T-cell (primary cell): Measurements from ENCODE around the gene DPP6. TPM values are rescaled to one million over a fixed set of nuclear protein-coding genes. Genes with fewer than 3 reads are reported as not detected.
"Not testable (repeated sequence)": the region's sequence is repeated elsewhere in the genome, so short reads cannot be mapped to it uniquely, and the experiment has no call there.

Experiments used
- ATAC-seq, 4 experiments: fragments of 200-7000 bp in 3 of 4; fragments of 150-1000 bp in 1 of 4; cut with Tn5 transposase; replicated peaks in 1 of 4; 1 replicate in 3 of 4; 2 replicates in 1 of 4; pipeline ENCODE4 v1.10.0; 2021; ENCODE audit warnings: moderate library complexity in 3 of 4, mild to moderate bottlenecking in 2 of 4, moderate number of reproducible peaks in 1 of 4
- CTCF ChIA-PET, 2 donors: fragments of 300-600 bp; sonication (Branson Sonifier 250); formaldehyde crosslinking; loops; one replicate each; lab custom pipeline; 2022; ENCODE audit warnings: antibody characterized with exemption in 2 of 2; lab: Charles Lee
- POLR2A ChIA-PET, 2 donors: fragments of 300-600 bp; sonication (Branson Sonifier 250); formaldehyde crosslinking; loops; one replicate each; lab custom pipeline; 2022; ENCODE audit warnings: antibody characterized with exemption in 2 of 2; lab: Charles Lee
- DNase-seq, 35 experiments: peaks; one replicate each; pipeline versions ENCODE4 v3.0.0 to v3.0.0-alpha.2; 2013 to 2023
- H3K27ac ChIP-seq: one replicate; pipeline ENCODE4 v1.5.1; 2013; ENCODE audit warnings: low read length
- H3K27me3 ChIP-seq, 2 experiments: replicated peaks in 1 of 2; 1 replicate in 1 of 2; 2 replicates in 1 of 2; pipeline versions ENCODE4 v1.6.1 to v1.7.0; 2013; ENCODE audit warnings: low read length in 1 of 2, mixed read lengths in 1 of 2; ENCODE audit not compliant: control insufficient read depth in 2 of 2, insufficient read depth in 2 of 2; ENCODE audit errors: extremely low read depth in 1 of 2
- H3K36me3 ChIP-seq, 2 donors: 1 replicate in 1 of 2; 2 replicates in 1 of 2; pipeline versions ENCODE4 v1.6.1 to v1.7.0; 2013; ENCODE audit warnings: low read length in 1 of 2; ENCODE audit not compliant: control insufficient read depth in 2 of 2, insufficient read depth in 1 of 2; ENCODE audit errors: extremely low read depth in 1 of 2
- H3K4me1 ChIP-seq, 2 experiments: 1 replicate in 1 of 2; 2 replicates in 1 of 2; pipeline versions ENCODE4 v1.6.1 to v1.7.0; 2013; ENCODE audit warnings: low read length in 2 of 2, mixed read lengths in 1 of 2; ENCODE audit not compliant: insufficient read depth in 2 of 2, control insufficient read depth in 1 of 2; ENCODE audit errors: extremely low read depth in 1 of 2
- H3K4me3 ChIP-seq, 2 donors: 1 replicate in 1 of 2; 2 replicates in 1 of 2; pipeline versions ENCODE4 v1.5.1 to v1.7.0; 2013; ENCODE audit warnings: mild to moderate bottlenecking in 2 of 2, low read length in 1 of 2, moderate library complexity in 1 of 2; ENCODE audit not compliant: control insufficient read depth in 1 of 2; ENCODE audit errors: extremely low read depth in 1 of 2
- H3K9me3 ChIP-seq: 2 replicates; pipeline ENCODE4 v1.7.0; 2013
- H3K27ac Mint-ChIP-seq, 2 donors: one replicate each; pipeline ENCODE4 v1.8.0; 2020 to 2021; ENCODE audit warnings: mild to moderate bottlenecking in 2 of 2, mixed read lengths in 2 of 2
- H3K27me3 Mint-ChIP-seq, 2 donors: one replicate each; pipeline ENCODE4 v1.8.0; 2021 to 2022; ENCODE audit warnings: mixed read lengths in 2 of 2
- H3K36me3 Mint-ChIP-seq: one replicate; pipeline ENCODE4 v1.8.0; 2021; ENCODE audit warnings: mixed read lengths
- H3K4me1 Mint-ChIP-seq, 3 donors: one replicate each; pipeline ENCODE4 v1.8.0; 2020 to 2022; ENCODE audit warnings: mixed read lengths in 3 of 3, mild to moderate bottlenecking in 1 of 3
- H3K4me3 Mint-ChIP-seq, 3 donors: one replicate each; pipeline ENCODE4 v1.8.0; 2020 to 2022; ENCODE audit warnings: mild to moderate bottlenecking in 3 of 3, mixed read lengths in 3 of 3, moderate library complexity in 3 of 3
- H3K9me3 Mint-ChIP-seq, 3 donors: one replicate each; pipeline ENCODE4 v1.8.0; 2020 to 2022; ENCODE audit warnings: mixed read lengths in 3 of 3
- WGBS: methylation state at CpG from one replicate; pipeline ENCODE4 v1.1.5; 2013; ENCODE audit warnings: missing lambda C conversion rate; ENCODE audit not compliant: insufficient coverage; 5-methylcytosine and 5-hydroxymethylcytosine counted together
- total RNA-seq, 35 experiments: library from RNA in 6 of 35; stranded (reverse) in 6 of 35; fragments of 120-200 nt in 1 of 35; gene quantifications; one replicate each; pipeline versions ENCODE4 v1.2.1 to v1.2.4 and lab custom pipeline; 2013 to 2026

The DPP6 gene
- total RNA-seq, 5 donors from 2014 or later (not counting 1 experiment from before 2014, with no cell fraction given) = not detected

DNA sequence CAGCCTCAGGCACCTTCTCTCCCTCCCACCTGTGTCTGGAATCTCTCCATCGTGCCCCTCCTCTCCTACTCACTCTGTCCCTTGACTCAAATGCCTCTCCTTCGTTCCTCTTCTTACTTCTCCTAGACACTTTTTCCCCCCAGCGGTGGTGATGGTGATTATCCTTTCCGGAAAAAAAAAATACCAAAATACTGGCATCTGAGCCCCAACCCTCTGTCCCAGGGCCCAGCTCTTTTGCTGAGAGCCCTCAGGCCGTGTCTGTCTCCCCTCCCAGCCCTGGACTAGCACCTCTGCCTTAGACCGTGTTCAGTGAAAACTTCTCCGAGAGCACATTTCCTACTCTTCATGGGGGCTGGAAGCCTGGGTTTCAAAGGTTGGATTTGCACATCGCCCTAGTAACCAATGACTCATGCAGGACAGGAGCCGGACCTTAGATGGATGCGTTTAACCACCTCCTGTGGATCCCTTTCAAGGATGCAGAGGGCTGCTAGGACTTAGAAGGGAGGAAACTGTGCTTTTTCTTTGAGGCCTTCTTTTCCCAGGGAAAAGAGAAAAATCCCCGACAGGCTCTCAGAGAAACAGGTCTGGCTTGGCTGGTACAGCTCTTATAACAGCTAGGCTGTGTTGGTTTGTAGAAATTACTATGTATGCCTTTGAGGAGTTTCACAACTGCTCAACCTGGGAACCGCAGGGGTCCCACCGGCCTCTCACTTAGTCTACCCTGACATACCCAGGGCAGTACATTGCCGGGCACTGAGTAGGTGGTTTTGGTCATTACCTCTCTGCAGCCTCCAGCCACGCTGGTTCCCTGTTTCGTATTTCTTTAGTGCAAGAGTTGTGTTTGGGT lies 1.5 kb downstream of the DPP6 start:
- H3K4me1 Mint-ChIP-seq, H3K27me3 ChIP-seq, ATAC-seq, H3K27ac Mint-ChIP-seq, H3K27ac ChIP-seq, H3K4me3 ChIP-seq, H3K36me3 Mint-ChIP-seq, CTCF ChIA-PET, H3K4me1 ChIP-seq, DNase-seq, H3K4me3 Mint-ChIP-seq, POLR2A ChIA-PET, H3K9me3 Mint-ChIP-seq, H3K9me3 ChIP-seq, H3K36me3 ChIP-seq: not testable (repeated sequence)
- peaks cover 7 to 15% of the 10 kb centered on the region in 2 donors for H3K27me3 Mint-ChIP-seq
- WGBS = no CpG with 5 or more reads among the region's 16 CpGs

DNA sequence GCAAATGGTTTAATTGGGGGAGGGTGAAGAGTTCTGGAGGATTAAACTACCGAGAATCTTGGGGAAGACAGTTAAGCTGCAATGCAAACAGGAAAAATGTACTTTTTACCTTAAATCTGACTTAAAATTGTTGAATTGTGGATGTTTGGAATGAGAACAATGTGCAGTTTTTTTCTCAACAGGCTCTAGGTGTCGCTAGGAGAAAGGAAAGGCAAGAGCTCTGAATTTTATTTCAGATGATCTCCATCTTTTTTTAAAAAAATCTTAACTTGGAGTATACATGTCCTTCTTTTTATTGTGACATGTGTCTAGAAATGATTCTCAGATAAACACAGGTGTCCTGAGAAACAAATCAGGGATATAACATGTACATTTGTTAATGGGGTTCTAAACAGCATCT lies 2.5 kb downstream of the DPP6 start:
- POLR2A ChIA-PET, DNase-seq, H3K27ac Mint-ChIP-seq, H3K36me3 Mint-ChIP-seq, H3K4me3 ChIP-seq, H3K27ac ChIP-seq, H3K4me1 ChIP-seq, H3K27me3 ChIP-seq, H3K4me1 Mint-ChIP-seq, CTCF ChIA-PET, ATAC-seq, H3K9me3 ChIP-seq, H3K36me3 ChIP-seq, H3K4me3 Mint-ChIP-seq, H3K9me3 Mint-ChIP-seq: not testable (repeated sequence)
- H3K27me3 Mint-ChIP-seq = peaks cover 7 to 15% of the 10 kb centered on the region in 2 donors
- no CpG with 5 or more reads among the region's 2 CpGs for WGBS

DNA sequence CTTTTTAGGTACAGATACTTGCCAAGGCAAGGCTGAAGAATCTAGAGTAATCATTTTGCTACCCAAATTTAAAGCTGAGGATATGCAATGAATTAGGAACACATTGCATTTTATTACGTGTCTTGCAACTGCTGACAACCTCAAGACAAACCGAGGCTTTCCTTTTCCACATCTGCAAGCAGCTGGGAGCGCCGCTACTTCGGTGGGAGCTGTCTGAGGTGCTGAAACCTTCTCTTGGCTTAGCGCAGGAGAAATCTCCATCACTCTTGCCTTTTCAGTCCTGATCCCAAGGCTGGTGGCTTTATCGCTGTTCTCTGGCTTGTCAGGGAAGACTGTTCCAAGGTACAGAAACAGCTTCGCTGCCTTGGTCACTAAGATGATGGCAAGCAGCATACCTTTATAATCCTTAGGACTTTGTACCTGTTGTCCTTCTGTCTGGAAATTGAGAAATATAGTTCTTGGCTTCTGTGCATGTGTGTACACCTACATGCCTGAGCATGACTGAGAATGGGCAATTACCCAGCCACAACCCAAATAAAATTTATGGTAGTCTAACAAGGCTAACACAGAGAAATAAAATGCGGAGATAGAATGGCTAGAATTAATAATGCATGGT lies 3.4 kb downstream of the DPP6 start:
- DNase-seq = peak in 1 of 35 experiments; percentile 0
- ATAC-seq, H3K4me3 ChIP-seq, H3K27ac ChIP-seq, H3K4me1 Mint-ChIP-seq, H3K36me3 ChIP-seq, POLR2A ChIA-PET, CTCF ChIA-PET, H3K9me3 Mint-ChIP-seq, H3K27ac Mint-ChIP-seq, H3K27me3 ChIP-seq, H3K4me3 Mint-ChIP-seq, H3K9me3 ChIP-seq, H3K36me3 Mint-ChIP-seq, H3K4me1 ChIP-seq: not testable (repeated sequence)
- WGBS = 8% methylated on average over 2 of the region's 9 CpGs
- peaks cover 7 to 14% of the 10 kb centered on the region in 2 donors for H3K27me3 Mint-ChIP-seq

DNA sequence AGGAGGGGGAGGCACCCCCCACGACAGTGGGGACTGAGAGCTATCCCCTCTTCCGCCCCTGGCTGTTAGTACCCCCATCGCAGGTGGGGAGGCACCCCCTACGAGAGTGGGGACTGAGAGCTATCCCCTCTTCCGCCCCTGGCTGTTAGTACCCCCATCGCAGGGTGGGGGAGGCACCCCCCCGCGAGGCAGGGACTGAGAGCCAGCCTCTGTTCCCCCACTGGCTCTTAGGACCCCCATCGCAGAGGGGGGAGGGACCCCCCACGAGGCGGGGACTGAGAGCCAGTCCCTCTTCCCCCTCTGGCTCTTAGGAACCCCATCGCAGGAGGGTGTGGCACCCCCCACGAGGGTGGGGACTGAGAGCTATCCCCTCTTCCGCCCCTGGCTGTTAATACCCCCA lies 6.6 kb downstream of the DPP6 start:
- H3K27me3 Mint-ChIP-seq, H3K4me1 Mint-ChIP-seq, H3K9me3 ChIP-seq, H3K27me3 ChIP-seq, H3K36me3 ChIP-seq, H3K27ac ChIP-seq, H3K9me3 Mint-ChIP-seq, H3K4me1 ChIP-seq, H3K4me3 Mint-ChIP-seq, CTCF ChIA-PET, DNase-seq, H3K27ac Mint-ChIP-seq, H3K4me3 ChIP-seq, ATAC-seq, H3K36me3 Mint-ChIP-seq, POLR2A ChIA-PET: not testable (repeated sequence)
- WGBS = no CpG with 5 or more reads among the region's 14 CpGs

DNA sequence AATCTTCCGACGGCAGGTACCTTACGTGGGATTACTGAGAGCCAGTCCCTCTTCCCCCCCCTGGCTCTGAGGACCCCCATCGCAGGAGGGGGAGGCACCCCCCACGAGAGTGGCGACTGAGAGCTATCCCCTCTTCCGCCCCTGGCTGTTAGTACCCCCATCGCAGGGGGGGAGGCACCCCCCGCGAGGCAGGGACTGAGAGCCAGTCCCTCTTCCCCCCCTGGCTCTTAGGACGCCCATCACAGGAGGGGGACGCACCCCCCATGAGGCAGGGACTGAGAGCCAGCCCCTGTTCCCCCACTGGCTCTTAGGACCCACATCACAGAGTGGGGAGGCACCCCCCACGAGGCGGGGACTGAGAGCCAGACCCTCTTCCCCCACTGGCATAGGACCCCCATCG lies 8.4 kb downstream of the DPP6 start:
- H3K27me3 Mint-ChIP-seq, POLR2A ChIA-PET, H3K4me3 Mint-ChIP-seq, H3K4me1 Mint-ChIP-seq, H3K4me3 ChIP-seq, CTCF ChIA-PET, H3K36me3 Mint-ChIP-seq, H3K4me1 ChIP-seq, H3K36me3 ChIP-seq, H3K27ac ChIP-seq, ATAC-seq, DNase-seq, H3K9me3 Mint-ChIP-seq, H3K27ac Mint-ChIP-seq, H3K27me3 ChIP-seq, H3K9me3 ChIP-seq: not testable (repeated sequence)
- no CpG with 5 or more reads among the region's 15 CpGs for WGBS

DNA sequence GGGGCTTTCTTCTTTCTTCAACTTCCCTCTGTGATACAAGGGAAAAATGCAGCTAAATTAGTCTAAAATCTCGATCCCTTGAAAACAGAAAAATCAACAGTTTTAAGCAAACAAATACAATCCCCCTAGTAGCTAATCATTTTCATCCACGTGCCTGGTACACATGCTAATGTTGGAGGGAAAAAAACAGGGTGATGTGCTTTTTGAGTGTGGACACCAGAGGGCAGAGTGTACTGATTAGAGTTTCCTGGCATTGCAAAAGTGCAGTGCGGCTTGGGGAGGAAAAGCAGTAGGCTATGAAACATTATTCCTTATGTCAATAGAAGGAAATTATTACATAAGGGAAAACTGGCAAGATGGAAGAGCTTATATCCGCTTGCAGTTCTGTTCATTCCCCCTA lies 19.6 kb downstream of the DPP6 start:
- H3K27me3 ChIP-seq, H3K9me3 ChIP-seq, ATAC-seq, H3K4me1 Mint-ChIP-seq, H3K36me3 Mint-ChIP-seq, DNase-seq, H3K4me3 Mint-ChIP-seq, H3K4me3 ChIP-seq, H3K9me3 Mint-ChIP-seq, H3K36me3 ChIP-seq, CTCF ChIA-PET, H3K27me3 Mint-ChIP-seq, H3K27ac ChIP-seq, POLR2A ChIA-PET, H3K4me1 ChIP-seq, H3K27ac Mint-ChIP-seq: not testable (repeated sequence)
- no CpG with 5 or more reads among the region's 4 CpGs for WGBS
